ENCODE results near the gene SEL1L3.

GRCh38 chr4:25882226-25882625, 19.4 kb upstream of the SEL1L3 start:
- TF ChIP-seq CTCF (IDR thresholded peaks at IDR 0.05; ENCODE audit: low read depth, low read length), result no peak
- no peak for TF ChIP-seq EZH2phosphoT487 (IDR thresholded peaks at IDR 0.05; ENCODE audit: low read depth)
